Measurements from ENCODE around the gene ALPK3. TPM values are rescaled to one million over a fixed set of nuclear protein-coding genes. Genes with fewer than 3 reads are reported as not detected.

The ALPK3 gene
- total and polyA plus RNA-seq, 2 donors (not counting 3 experiments of a cell fraction or from before 2014, with no cell fraction given), result 18.4 to 36.2 TPM

DNA sequence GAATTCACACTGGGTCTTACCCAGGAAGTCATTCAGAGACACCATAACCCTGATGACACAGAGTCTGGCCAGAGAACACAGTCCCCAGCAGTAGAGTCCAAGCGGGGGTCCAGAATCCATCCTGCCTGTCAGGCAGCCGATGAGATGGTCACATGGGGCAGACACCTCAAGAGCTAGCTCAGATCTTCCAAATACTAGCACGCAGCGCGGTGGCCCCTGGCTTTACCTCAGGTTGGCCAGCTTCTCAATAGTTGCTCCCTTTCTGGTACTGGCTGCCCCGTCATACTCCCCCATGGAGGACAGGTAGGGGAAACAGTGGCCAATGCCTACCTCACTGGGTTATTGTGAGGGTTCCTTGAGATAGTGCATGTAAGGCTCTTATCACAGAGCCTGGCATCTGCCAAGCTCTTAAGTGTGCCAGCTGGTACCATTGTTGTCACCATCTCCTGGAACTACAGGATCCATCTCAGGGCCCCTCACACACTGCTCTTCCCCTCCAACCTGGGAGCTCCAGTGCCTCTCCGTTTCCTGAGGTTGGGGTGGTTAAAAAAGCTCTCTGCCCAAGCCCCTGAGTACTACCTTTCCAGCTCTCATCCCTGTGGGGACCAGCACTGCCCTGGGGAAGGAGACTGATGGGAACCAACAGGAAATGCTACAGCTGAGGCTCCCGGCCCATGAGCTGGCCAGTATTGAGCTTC is 63.8 kb downstream of the ALPK3 start:
- no peak overlapping the region for H3K27ac ChIP-seq (ENCODE audit: insufficient read depth, low read depth, low read length)
- TF ChIP-seq POLR2A (IDR thresholded peaks at IDR 0.05; ENCODE audit: low read depth, low read length) (no peak), CTCF (IDR thresholded peaks at IDR 0.05; ENCODE audit: extremely low read depth in 1 of 2, insufficient read depth in 1 of 2, low read depth in 1 of 2, low read length in 2 of 2) (no peak), JUN (IDR thresholded peaks at IDR 0.05; ENCODE audit: borderline replicate concordance, insufficient read depth, insufficient read length, low read depth) (no peak), POLR2AphosphoS5 (IDR thresholded peaks at IDR 0.05; ENCODE audit: insufficient read depth, low read depth, low read length) (no peak), MAX (IDR thresholded peaks at IDR 0.05; ENCODE audit: insufficient read depth, insufficient read length) (no peak), FOS (IDR thresholded peaks at IDR 0.05; ENCODE audit: borderline replicate concordance, insufficient read depth, low read length) (no peak), GATA2 (IDR thresholded peaks at IDR 0.05; ENCODE audit: insufficient read depth, insufficient read length, low read depth, low read length) (no peak), EZH2 (IDR thresholded peaks at IDR 0.05; ENCODE audit: borderline replicate concordance, low read depth, low read length, severe bottlenecking) (no peak), MYC (IDR thresholded peaks at IDR 0.05; ENCODE audit: low read depth, low read length) (no peak)
- no peak for FAIRE-seq
- no peak overlapping the region for H2AFZ ChIP-seq (ENCODE audit: low read depth, low read length)
- no peak overlapping the region for H3K4me2 ChIP-seq (ENCODE audit: insufficient read depth, low read length)
- H3K36me3 ChIP-seq (ENCODE audit: control insufficient read depth in 2 of 2, extremely low read depth in 1 of 2, insufficient read depth in 2 of 2, low read length in 2 of 2), result no peaks in the 10 kb centered on the region
- BruUV-seq (replicated peaks), result no TSS peak
- ChIA-PET POLR2A (interaction anchor here (0.6 kb wide), 1 partner anchor 135 kb away, joined by 3 read pairs; no protein-coding TSS in a partner anchor), CTCF (interaction anchor here (1.2 kb wide), 2 partner anchors 47 to 282 kb away, joined by 3 read pairs; no protein-coding TSS in a partner anchor)
- dilution Hi-C loops (cut with MboI; ENCODE audit: extremely low pct_ligation_motif_present, low sequenced_read_pairs) (no loop called here), intact Hi-C loops (cut with micrococcal nuclease) (no loop called here)
- no peaks in the 10 kb centered on the region for H4K20me1 ChIP-seq (replicated peaks; ENCODE audit: control insufficient read depth, extremely low read depth, insufficient read depth, low read length)
- peaks cover 2 to 4% of the 10 kb centered on the region in 2 experiments for H3K27me3 ChIP-seq (ENCODE audit: control insufficient read depth in 2 of 2, insufficient read depth in 2 of 2, low read length in 2 of 2)
- H3K4me3 ChIP-seq (replicated peaks in 1 of 3; ENCODE audit: insufficient read depth in 1 of 3, low read depth in 1 of 3, low read length in 3 of 3), result no peak overlapping the region
- no peak for DNase-seq (ENCODE audit: low read depth, low spot score)
- H3K9me1 ChIP-seq (replicated peaks; ENCODE audit: control insufficient read depth, extremely low read depth, insufficient read depth, low read length), result no peaks in the 10 kb centered on the region
- no peak overlapping the region for H3K9ac ChIP-seq (replicated peaks; ENCODE audit: extremely low read depth, insufficient read depth, low read length)
- no peaks in the 10 kb centered on the region for H3K9me3 ChIP-seq (replicated peaks; ENCODE audit: control insufficient read depth, insufficient read depth, low read length)
- no peaks in the 10 kb centered on the region for H3K79me2 ChIP-seq (ENCODE audit: control insufficient read depth, insufficient read depth, low read length)
- no peaks in the 10 kb centered on the region for H3K4me1 ChIP-seq (ENCODE audit: control insufficient read depth, extremely low read depth, insufficient read depth, low read length)

Measured in endothelial cell of umbilical vein (primary cell).